GM18508 (cell line): ENCODE data around the gene DND1.
"Not testable (repeated sequence)": the region's sequence is repeated elsewhere in the genome, so short reads cannot be mapped to it uniquely, and the experiment has no call there.

Experiments
- ATAC-seq: cut with Tn5 transposase; IDR thresholded peaks from one replicate; pipeline ENCODE4 v1.9.1; 2021; ENCODE audit warnings: moderate number of reproducible peaks; ENCODE audit not compliant: insufficient read depth, unreplicated experiment

Gene DND1

DNA sequence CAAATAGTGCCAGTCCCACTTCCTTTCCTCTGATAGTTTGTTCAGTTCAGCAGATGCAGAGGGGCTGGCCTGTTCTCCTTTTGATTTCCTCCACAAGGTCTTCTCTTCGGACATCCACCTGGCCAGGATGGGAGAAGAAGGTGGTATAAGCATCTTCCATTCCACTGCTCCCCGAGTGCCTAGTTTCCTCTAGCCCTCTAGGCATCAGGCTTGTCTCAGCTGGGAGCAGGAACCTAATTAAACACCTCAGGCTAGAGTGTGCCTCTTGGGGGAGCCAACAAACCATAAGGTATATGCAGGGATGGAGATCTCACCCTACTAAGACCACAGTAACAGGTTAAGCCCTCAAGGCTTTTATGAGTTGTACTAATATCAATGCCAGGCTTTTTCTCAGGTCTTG, 835 bp upstream of the DND1 start:
- ATAC-seq, result no peak

GRCh38 chr5:140672455-140673186, 755 bp downstream of the DND1 start:
- no peak for ATAC-seq

- ATAC-seq, result no peak
These were observed 1.8 kb downstream of the DND1 start for GRCh38 chr5:140671472-140672125.

DNA sequence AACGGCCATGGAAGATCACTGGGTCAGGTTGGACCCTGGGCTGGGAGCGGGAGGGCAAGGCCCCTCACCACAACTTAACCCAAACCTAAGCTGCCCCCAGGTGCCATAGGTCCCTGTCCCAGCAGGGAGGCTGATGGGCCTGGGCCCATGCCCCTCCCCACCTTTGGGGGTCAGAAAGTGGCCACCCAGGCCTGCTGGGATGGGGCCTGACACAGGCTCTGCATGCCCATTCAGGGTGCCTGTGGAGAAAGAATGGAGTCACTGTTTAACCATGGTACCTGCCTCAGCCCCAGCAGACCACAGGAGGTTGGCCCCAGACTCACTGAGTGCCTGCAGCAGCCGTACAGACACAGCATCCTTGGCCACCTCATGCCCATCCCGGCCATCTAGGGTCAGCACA, 2.3 kb downstream of the DND1 start:
- ATAC-seq, result not testable (repeated sequence)

- ATAC-seq, result peak; percentile 95
These were observed 8.8 kb downstream of the DND1 start, which contains the start of gene WDR55 for GRCh38 chr5:140664359-140665119. Gene WDR55 (plus strand): TSS chr5:140664904. CDS start chr5:140664913, 9 bp downstream.

GRCh38 chr5:140664030-140664358, 9.4 kb downstream of the DND1 start:
- ATAC-seq, result no peak

DNA sequence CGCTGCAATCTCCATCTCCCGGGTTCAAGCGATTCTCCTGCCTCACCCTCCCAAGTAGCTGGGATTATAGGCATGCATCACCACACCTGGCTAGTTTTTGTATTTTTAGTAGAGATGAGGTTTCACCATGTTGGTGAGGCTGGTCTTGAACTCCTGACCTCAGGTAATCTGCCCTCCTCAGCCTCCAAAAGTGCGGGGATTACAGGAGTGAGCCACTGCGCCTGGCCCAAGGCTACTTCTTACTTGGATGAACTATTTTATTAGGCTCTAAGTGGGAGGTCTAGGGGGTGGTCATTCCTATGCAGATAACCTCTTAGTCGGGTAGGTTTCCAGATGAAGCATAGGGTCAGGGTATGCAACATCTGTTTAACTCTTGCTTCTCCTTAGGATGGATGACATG, 13.0 kb downstream of the DND1 start:
- ATAC-seq, result not testable (repeated sequence)

- no peak for ATAC-seq
These were observed 14.5 kb downstream of the DND1 start for GRCh38 chr5:140658870-140659269.

DNA sequence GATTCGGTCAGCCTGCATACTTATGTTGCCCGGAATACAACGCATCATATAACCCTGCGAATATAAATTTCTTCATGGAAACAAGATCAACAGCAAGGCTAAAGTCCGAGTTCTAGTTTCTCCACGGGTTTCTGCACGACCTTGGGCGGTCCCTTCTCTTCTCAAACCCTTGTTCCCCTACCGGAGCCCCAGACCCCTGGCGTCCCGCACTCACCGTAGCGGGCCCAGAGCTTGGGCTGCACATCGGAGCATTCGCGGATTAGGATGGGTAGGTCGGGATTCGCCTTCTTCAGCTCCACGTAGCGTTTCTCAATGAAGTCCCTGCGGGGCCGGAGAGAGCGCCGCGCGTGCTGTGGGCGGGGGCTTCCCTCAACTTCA, 26.3 kb downstream of the DND1 start:
- peak; percentile 18 for ATAC-seq

GRCh38 chr5:140642718-140643117, 30.7 kb downstream of the DND1 start:
- no peak for ATAC-seq

DNA sequence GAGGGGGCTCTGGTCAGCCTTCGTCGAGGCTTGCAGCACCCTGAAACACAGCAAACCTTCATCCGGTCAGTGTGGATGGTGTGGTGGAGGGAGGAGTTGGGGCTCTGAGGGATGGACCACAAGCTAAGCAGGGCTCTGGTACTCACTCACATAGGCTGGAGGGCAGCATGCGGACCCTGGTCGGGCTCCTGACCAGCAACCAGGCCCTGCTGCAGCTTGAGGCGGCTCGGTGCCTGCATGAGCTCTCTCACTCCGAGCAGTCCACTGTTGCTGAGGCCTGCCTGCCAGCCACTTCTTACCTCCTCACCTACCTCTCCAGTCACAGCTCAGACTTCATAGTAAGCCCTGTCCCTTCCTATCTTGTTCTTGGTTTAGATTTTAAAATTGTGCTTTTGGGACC, 31.7 kb downstream of the DND1 start:
- no peak for ATAC-seq

DNA sequence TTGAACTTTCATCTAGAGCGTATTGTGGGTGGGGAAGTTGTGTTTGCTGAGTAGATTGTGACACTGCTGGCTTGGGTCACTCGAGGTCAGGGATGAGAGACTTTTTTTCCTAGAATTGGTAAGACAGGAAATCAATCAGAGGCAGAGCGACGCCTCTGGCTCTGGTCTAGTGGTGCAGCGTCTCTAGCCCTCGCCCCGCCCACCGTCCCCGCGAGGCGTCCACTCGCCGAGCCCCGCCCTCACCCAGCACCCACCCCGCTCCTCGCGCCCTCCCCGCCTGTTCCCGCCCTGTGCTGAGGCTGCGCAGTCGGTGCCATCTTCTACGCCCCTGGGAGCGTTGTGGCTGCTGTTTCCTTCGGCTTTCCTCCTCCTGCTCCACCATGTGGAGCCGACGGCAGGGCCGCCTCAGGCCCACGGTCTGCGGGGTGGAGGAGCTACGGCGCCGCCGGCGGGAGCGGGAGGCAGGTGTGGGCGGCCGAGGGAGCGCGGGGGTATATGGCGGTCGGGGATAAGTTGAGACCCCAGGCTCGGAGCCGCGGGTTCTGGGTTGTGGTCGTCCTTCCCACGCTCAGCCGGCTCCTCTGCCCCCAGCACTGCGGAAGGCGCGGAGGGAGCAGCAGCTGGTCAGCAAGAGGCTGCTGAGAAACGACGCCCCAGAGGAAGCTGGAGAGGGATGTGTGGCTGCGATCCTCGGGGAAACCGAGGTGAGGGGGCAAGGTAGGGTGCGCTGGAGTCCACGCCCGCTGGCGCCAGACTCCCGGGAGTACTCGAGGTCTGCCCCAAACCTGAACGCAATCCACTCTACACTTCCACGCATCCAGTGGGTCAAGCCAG, 34.0 kb downstream of the DND1 start, which contains the start of gene TMCO6:
Gene TMCO6 (plus strand): TSS at position 304 of the 834 bp plus-strand sequence. CDS start 77 bp downstream, at position 381.
- peak; percentile 72 for ATAC-seq

DNA sequence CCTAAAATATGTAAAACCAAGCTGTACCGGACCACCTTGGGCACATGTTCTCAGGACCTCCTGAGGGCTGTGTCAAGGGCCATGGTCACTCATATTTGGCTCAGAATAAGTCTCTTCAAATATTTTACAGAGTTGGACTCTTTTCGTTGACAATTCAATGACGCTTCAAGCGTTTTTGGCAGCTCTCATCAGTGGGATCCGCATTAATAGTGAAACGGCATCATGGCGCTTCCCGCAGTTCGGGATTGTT, 34.6 kb downstream of the DND1 start:
- ATAC-seq, result not testable (repeated sequence)

DNA sequence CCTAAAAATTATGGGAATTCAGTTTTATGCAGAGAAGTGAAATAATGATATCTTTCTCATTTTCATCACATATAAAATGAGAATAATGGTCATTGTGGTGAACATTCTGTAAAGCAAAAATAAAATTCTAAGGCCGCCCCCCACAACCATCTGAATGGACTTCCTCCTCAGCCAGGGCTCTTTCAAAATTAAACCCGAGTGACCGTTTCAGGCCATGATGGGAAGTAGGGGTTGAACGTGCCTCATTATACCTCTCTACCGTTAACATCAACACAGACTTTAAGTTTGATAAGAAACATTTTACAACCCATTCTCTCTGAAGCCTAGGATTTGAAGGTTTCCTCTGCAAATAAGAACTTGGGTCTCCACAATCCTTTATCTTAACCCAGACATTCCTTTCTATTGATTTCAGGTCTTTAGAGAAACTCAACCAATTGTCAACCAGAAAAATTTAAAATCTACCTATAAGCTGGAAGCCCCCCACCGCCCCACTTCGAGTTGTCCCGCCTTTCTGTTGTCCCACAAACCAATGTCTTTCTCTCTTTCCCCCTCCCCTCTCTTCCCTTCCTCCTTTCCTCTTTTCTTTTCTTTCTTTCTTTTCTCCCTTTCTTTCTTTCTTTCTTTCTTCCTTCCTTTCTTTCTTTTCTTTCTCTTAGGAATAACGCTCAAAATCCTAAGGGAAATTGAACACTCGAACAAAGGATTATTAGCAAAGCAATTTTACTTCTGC, 35.8 kb downstream of the DND1 start:
- no peak for ATAC-seq

DNA sequence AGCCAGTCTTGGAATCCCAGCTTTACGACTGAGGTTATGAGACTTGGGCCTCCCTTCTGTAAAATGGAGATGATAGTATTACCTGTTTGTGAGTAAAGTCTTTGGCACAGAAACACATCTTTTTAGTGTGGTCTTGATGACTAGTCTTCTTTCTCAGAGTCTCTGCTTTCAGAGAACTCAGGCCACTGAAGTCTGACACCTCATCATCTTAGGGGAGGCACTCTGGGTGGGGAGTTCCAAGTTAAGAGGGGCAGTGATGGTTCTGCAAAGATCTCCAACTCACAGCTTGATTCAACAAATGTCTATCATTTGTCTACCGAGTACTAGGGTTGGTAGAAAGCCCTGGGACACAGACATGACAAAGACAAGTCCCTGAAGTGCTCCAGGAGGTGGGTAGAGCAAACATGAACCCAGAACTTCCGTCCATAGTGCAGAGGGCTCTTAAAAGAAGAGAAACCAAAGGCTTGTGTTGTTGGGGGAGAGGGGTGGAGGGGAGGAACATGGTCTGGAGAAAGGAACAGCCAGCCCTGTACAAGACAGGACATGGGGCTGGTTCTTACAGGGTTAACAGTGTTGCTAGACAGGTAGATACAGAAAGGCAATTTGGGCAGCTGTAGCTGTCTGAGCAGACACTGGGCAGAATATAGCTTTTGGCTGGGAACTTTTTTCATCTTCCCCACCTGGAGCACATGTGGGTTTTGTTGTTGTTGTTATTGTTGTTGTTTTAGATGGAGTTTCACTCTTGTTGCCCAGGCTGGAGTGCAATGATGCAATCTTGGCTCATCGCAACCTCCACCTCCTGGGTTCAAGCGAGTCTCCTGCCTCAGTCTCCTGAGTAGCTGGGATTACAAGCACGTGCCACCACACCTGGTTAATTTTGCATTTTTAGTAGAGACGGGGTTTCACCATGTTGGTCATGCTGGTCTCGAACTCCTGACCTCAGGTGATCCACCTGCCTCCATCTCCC, 37.8 kb downstream of the DND1 start:
- no peak for ATAC-seq

DNA sequence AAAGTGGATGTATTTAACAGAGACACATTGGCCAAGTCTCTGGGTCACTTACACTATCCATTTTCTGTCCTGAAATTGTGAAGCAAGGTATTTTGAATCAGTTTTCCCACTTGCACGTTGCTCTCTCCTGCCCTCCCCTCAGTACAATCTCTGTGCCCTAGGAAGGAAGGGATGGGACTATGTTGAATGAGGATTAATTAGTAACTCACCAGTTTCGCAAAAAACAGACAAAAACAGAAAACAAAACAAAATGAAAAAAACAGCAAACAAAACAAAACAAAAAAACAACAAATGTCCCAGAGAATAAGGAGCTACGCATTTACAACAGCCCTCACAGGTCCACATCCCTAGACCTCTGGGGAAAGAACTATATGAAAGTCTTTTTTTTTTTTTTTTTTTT, 39.3 kb downstream of the DND1 start:
- ATAC-seq, result no peak

- no peak for ATAC-seq
These were observed 39.9 kb downstream of the DND1 start for GRCh38 chr5:140633501-140633900.

GRCh38 chr5:140633021-140633471, 40.3 kb downstream of the DND1 start, which contains the start of gene CD14:
Gene CD14 (minus strand): TSS chr5:140633175. CDS start chr5:140633071, 104 bp downstream.
- no peak for ATAC-seq
